ENCODE measurements around the gene ATR.
"Not testable (repeated sequence)": the region's sequence is repeated elsewhere in the genome, so short reads cannot be mapped to it uniquely, and the experiment has no call there.

ATR gene

GRCh38 chr3:142418926-142419592 lies 159.5 kb downstream of the ATR start:
- H3K4me1 Mint-ChIP-seq = no peaks in the 10 kb centered on the region
- no peak overlapping the region for H3K27ac Mint-ChIP-seq
- ATAC-seq = no peak
- DNase-seq = no peak
- H3K27me3 Mint-ChIP-seq = no peaks in the 10 kb centered on the region
- no peak overlapping the region for H3K4me3 Mint-ChIP-seq
- no peaks in the 10 kb centered on the region for H3K9me3 Mint-ChIP-seq

DNA sequence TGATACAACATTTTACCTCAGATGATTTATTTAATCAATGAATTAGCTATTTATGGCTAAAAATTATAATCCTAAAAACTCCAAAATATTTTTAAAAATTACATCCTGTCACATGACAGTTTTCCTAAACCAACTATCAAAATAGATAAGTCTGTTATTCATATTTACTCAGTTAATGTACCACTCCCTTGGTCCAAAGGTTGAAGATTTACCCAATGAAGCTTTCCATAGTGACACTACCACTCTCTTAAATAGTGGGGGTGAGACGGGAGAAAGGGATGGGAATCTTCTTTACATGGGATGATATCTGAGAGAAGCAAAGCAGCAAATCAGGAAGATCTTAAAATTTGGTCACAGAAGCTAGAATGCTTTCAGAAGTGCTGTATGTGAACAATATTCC lies 161.2 kb downstream of the ATR start:
- ATAC-seq = no peak

DNA sequence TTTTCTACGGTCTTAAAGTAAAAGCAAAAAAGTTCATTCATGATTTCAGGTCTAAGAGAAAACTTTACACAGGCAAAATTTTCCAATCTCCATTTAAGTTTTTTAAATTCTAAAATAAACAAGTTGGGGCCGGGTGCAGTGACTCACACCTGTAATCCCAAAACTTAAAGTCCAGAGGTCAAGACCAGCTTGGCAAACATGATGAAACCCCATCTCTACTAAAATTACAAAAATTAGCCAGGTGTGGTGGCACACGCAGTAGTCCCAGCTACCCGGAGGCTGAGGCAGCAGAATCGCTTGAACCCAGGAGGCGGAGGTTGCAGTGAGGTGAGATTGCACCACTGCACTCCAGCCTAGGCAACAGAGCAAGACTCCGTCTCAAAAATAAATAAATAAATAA lies 178.0 kb downstream of the ATR start:
- ATAC-seq = not testable (repeated sequence)

More for the DNA sequence above, 161.2 kb downstream of the ATR start:
- Mint-ChIP-seq H3K4me1 (no peaks in the 10 kb centered on the region), H3K4me3 (no peak overlapping the region), H3K27ac (peak overlapping the region in 1 of 2 donors; percentile 41), H3K27me3 (no peaks in the 10 kb centered on the region), H3K9me3 (no peaks in the 10 kb centered on the region)
- DNase-seq = no peak

More for the DNA sequence above, 178.0 kb downstream of the ATR start:
- not testable (repeated sequence) for H3K4me3 Mint-ChIP-seq, H3K27me3 Mint-ChIP-seq, H3K4me1 Mint-ChIP-seq, DNase-seq, H3K27ac Mint-ChIP-seq, H3K9me3 Mint-ChIP-seq
